Esophagus (tissue), 2 donors: ENCODE data around the gene RTL9. TPM values are rescaled to one million over a fixed set of nuclear protein-coding genes. Genes with fewer than 3 reads are reported as not detected.

Experiments used
- H3K27ac ChIP-seq, 2 donors: one replicate each; pipeline ENCODE4 v1.5.1; 2013; ENCODE audit warnings: low read depth in 2 of 2, mild to moderate bottlenecking in 2 of 2, inconsistent platforms in 1 of 2, low read length in 1 of 2, moderate library complexity in 1 of 2
- H3K27me3 ChIP-seq, 2 donors: one replicate each; pipeline ENCODE4 v1.6.1; 2013; ENCODE audit warnings: low read length in 2 of 2, control low read depth in 1 of 2, mild to moderate bottlenecking in 1 of 2; ENCODE audit not compliant: insufficient read depth in 2 of 2, control insufficient read depth in 1 of 2
- H3K36me3 ChIP-seq, 2 donors: one replicate each; pipeline ENCODE4 v1.6.1; 2013; ENCODE audit warnings: low read length in 1 of 2; ENCODE audit not compliant: control insufficient read depth in 2 of 2, insufficient read depth in 2 of 2
- H3K4me1 ChIP-seq, 2 donors: one replicate each; pipeline ENCODE4 v1.6.1; 2013; ENCODE audit warnings: low read length in 1 of 2; ENCODE audit not compliant: control insufficient read depth in 2 of 2, insufficient read depth in 2 of 2
- H3K4me3 ChIP-seq, 2 donors: one replicate each; pipeline ENCODE4 v1.5.1; 2013; ENCODE audit warnings: low read length in 2 of 2, mild to moderate bottlenecking in 2 of 2, low read depth in 1 of 2, moderate library complexity in 1 of 2
- H3K9me3 ChIP-seq, 2 donors: one replicate each; pipeline ENCODE4 v1.6.1; 2013; ENCODE audit warnings: mild to moderate bottlenecking in 2 of 2, low read depth in 1 of 2, low read length in 1 of 2, moderate library complexity in 1 of 2; ENCODE audit not compliant: control insufficient read depth in 2 of 2, insufficient read depth in 1 of 2
- WGBS, 2 donors: extraction: QIAGEN DNeasy Blood & Tissue Kit; methylation state at CpG; one replicate each; pipeline ENCODE4 v1.1.7; 2013; 5-methylcytosine and 5-hydroxymethylcytosine counted together
- polyA plus RNA-seq, 2 donors: library from polyadenylated mRNA; stranded (reverse); fragments of 200-250 nt; gene quantifications; one replicate each; pipeline ENCODE4 v1.2.3, GENCODE V29; 2013
- donor health status: healthy with polysubstance abuse.
- donor health status: Bipolar disorder and iron deficiency.

The RTL9 gene
- polyA plus RNA-seq, 2 donors, result 0.01 TPM; not detected in 1

- 53 to 84% methylated on average over 2 of the region's 2 CpGs for WGBS, 2 donors
- no peaks in the 10 kb centered on the region for H3K36me3 ChIP-seq
- no peaks in the 10 kb centered on the region for H3K27me3 ChIP-seq
- no peak overlapping the region for H3K4me3 ChIP-seq
- H3K4me1 ChIP-seq, result no peaks in the 10 kb centered on the region
- no peaks in the 10 kb centered on the region for H3K9me3 ChIP-seq
- H3K27ac ChIP-seq, result no peak overlapping the region
These were observed 30.9 kb downstream of the RTL9 start for GRCh38 chrX:110389570-110389969.

DNA sequence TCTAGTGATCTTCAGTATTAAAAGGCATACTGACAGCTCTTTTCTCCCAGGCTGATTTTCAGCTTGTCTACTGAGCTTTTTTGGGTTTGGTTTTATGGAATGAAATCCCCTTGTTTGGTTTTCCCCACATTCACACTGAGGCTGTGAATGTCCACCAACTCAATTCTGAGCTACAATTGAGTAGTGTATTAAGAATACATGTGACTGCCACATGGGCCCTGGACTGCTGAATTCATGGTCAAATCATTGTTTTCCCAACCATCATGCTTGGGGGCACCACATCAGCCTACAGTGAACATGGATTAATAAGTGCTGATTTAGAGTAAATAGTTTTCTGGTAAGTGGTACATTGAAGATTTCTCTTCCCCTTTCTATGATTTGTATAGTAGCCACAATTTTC is 32.4 kb downstream of the RTL9 start:
- Histone ChIP-seq H3K27ac (no peak overlapping the region), H3K9me3 (no peaks in the 10 kb centered on the region), H3K4me3 (no peak overlapping the region), H3K36me3 (no peaks in the 10 kb centered on the region), H3K27me3 (no peaks in the 10 kb centered on the region), H3K4me1 (no peaks in the 10 kb centered on the region)

GRCh38 chrX:110394651-110395050 is 36.0 kb downstream of the RTL9 start:
- no peaks in the 10 kb centered on the region for H3K36me3 ChIP-seq
- no peaks in the 10 kb centered on the region for H3K27me3 ChIP-seq
- peaks cover 0 to 12% of the 10 kb centered on the region in 2 donors for H3K4me1 ChIP-seq
- 57 to 63% methylated on average over 2 of the region's 2 CpGs for WGBS, 2 donors
- no peaks in the 10 kb centered on the region for H3K9me3 ChIP-seq
- peak overlapping the region; percentile 28 to 34 for H3K27ac ChIP-seq
- no peak overlapping the region for H3K4me3 ChIP-seq

- Histone ChIP-seq H3K27me3 (no peaks in the 10 kb centered on the region), H3K36me3 (no peaks in the 10 kb centered on the region), H3K4me1 (peaks cover 0 to 12% of the 10 kb centered on the region in 2 donors), H3K9me3 (no peaks in the 10 kb centered on the region), H3K27ac (peak overlapping the region; percentile 35 to 79), H3K4me3 (no peak overlapping the region)
- WGBS, 2 donors, result 34 to 75% methylated on average over 1 of the region's 1 CpG
These were observed 37.2 kb downstream of the RTL9 start for GRCh38 chrX:110395877-110396276.

GRCh38 chrX:110396735-110397134 is 38.1 kb downstream of the RTL9 start:
- WGBS, 2 donors, result 42% methylated on average over 4 of the region's 4 CpGs
- Histone ChIP-seq H3K4me1 (peaks cover 0 to 12% of the 10 kb centered on the region in 2 donors), H3K27me3 (no peaks in the 10 kb centered on the region)

GRCh38 chrX:110397339-110397738 is 38.7 kb downstream of the RTL9 start:
- no peaks in the 10 kb centered on the region for H3K27me3 ChIP-seq
- no peaks in the 10 kb centered on the region for H3K9me3 ChIP-seq
- H3K36me3 ChIP-seq, result no peaks in the 10 kb centered on the region
- peak overlapping the region; percentile 56 to 85 for H3K27ac ChIP-seq
- H3K4me3 ChIP-seq, result no peak overlapping the region
- H3K4me1 ChIP-seq, result peaks cover 0 to 13% of the 10 kb centered on the region in 2 donors

More at GRCh38 chrX:110396735-110397134, 38.1 kb downstream of the RTL9 start:
- Histone ChIP-seq H3K9me3 (no peaks in the 10 kb centered on the region), H3K36me3 (no peaks in the 10 kb centered on the region), H3K4me3 (no peak overlapping the region), H3K27ac (peak overlapping the region; percentile 72 to 85)

DNA sequence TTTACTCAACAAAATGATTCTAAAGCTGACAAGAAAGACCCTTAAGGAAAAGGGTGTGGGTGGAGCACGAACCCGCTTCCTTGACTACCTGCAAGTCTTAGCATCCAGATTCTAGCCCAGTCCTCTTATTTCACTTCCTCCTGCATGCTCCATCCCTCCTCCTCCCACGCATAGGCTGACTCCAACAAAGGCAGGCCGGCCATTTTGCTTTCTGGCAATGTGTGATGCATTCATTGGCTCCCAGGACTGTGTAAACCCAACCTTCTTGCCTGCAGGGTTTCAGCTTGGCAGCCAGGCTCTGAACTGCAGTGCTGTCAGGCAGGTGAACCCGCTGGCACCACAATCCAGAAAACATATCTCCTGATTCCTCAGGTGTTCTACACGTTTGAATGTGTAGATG is 39.3 kb downstream of the RTL9 start:
- Histone ChIP-seq H3K36me3 (no peaks in the 10 kb centered on the region), H3K4me1 (peaks cover 0 to 15% of the 10 kb centered on the region in 2 donors), H3K4me3 (no peak overlapping the region), H3K9me3 (no peaks in the 10 kb centered on the region), H3K27ac (peak overlapping the region in 1 of 2 donors; percentile 85), H3K27me3 (no peaks in the 10 kb centered on the region)
- WGBS, 2 donors, result 47 to 55% methylated on average over 6 of the region's 6 CpGs

DNA sequence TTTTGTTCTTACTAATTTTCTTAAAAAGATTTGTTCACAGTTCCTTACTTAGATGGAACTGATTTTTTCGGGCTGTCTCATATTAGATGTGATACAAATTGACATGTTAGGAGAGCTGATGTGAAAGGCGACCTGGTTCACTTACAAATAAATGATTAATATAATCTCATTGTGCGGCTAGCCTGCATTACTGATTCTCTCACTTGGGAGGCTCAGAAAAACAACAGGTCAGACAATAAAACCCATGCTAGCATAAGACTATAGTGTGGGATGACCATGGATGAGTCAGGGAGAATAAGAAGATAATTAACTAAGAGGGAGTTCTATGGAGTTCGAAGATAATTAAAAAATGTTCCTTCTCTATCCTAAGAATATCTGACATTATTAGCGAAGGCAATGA is 40.8 kb downstream of the RTL9 start:
- 78 to 90% methylated on average over 5 of the region's 5 CpGs for WGBS, 2 donors
- Histone ChIP-seq H3K4me1 (peaks cover 0 to 15% of the 10 kb centered on the region in 2 donors), H3K27me3 (no peaks in the 10 kb centered on the region)

DNA sequence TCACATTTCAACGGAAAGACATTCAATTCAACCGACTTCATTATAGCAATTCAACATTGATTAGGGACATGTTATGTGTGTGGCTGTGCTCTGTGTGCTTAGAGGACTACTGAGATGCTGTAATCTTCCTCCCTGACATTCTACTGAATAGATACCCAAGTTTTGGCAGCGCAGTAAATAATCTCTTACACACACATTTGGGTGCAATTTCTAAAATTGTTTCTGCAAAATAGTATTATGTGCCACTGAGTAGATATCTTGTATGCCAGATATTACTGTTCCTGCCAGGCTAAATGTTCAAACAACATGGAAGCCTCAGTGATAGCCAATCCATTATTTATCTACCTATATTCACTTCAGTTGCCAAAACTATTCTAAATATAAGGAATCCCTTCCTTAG is 41.3 kb downstream of the RTL9 start:
- peaks cover 0 to 15% of the 10 kb centered on the region in 2 donors for H3K4me1 ChIP-seq
- H3K9me3 ChIP-seq, result no peaks in the 10 kb centered on the region
- H3K36me3 ChIP-seq, result no peaks in the 10 kb centered on the region
- no peak overlapping the region for H3K4me3 ChIP-seq
- H3K27ac ChIP-seq, result no peak overlapping the region
- WGBS, 2 donors, result 75 to 95% methylated on average over 3 of the region's 3 CpGs
- no peaks in the 10 kb centered on the region for H3K27me3 ChIP-seq

More for the DNA sequence above, 40.8 kb downstream of the RTL9 start:
- no peaks in the 10 kb centered on the region for H3K36me3 ChIP-seq
- no peaks in the 10 kb centered on the region for H3K9me3 ChIP-seq
- H3K27ac ChIP-seq, result no peak overlapping the region
- H3K4me3 ChIP-seq, result no peak overlapping the region

DNA sequence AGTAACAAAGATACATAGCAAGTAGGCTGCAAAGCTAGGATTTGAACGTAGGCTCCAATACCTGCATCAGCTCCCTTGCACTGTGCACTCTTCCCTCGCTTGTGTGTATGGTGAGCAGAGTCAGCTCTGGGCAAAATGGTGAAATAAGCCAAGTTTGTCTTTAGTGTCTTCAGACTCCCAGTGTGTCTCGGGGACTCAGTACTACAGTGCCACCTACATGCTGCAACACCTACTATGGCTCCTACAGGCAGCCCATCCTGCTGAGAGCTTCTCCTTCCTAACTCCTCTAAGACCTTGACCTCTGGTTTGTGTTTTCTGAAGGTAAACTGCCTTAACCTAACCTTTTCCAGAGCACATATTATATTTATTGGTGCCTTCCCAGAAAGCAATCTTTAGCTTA is 42.5 kb downstream of the RTL9 start:
- no peaks in the 10 kb centered on the region for H3K36me3 ChIP-seq
- H3K27ac ChIP-seq, result no peak overlapping the region
- H3K4me3 ChIP-seq, result no peak overlapping the region
- WGBS, 2 donors, result 60 to 87% methylated on average over 3 of the region's 3 CpGs
- no peaks in the 10 kb centered on the region for H3K27me3 ChIP-seq
- H3K4me1 ChIP-seq, result peaks cover 0 to 15% of the 10 kb centered on the region in 2 donors
- no peaks in the 10 kb centered on the region for H3K9me3 ChIP-seq
